Measurements from ENCODE around the gene VANGL2. TPM values are rescaled to one million over a fixed set of nuclear protein-coding genes. Genes with fewer than 3 reads are reported as not detected.

The VANGL2 gene
- total RNA-seq, 2 donors from 2014 or later = 5.8 to 6.3 TPM

GRCh38 chr1:160438317-160438918 is 38.1 kb downstream of the VANGL2 start:
- ATAC-seq = peak; percentile 11
- no peak for DNase-seq
- intact Hi-C loops (cut with DNase I, micrococcal nuclease) = no loop called here

- DNase-seq (no peak), ATAC-seq (no peak)
- intact Hi-C loops (cut with DNase I, micrococcal nuclease) = no loop called here
These were observed 38.6 kb downstream of the VANGL2 start for GRCh38 chr1:160438935-160439334.

- intact Hi-C loops (cut with DNase I, micrococcal nuclease) = no loop called here
- ATAC-seq (no peak), DNase-seq (no peak)
These were observed 39.4 kb downstream of the VANGL2 start for GRCh38 chr1:160439718-160440117.

- intact Hi-C loops (cut with DNase I, micrococcal nuclease) = no loop called here
- no peak for DNase-seq
- no peak for ATAC-seq
These were observed 46.7 kb downstream of the VANGL2 start for GRCh38 chr1:160446945-160447600.

GRCh38 chr1:160449494-160449893 is 49.1 kb downstream of the VANGL2 start:
- ATAC-seq (no peak), DNase-seq (no peak)
- intact Hi-C loops (cut with DNase I, micrococcal nuclease) = no loop called here

GRCh38 chr1:160451119-160451858 is 50.9 kb downstream of the VANGL2 start:
- intact Hi-C loops (cut with DNase I, micrococcal nuclease) = no loop called here
- ATAC-seq (peak; percentile 96), DNase-seq (no peak)

GRCh38 chr1:160451859-160452232 is 51.5 kb downstream of the VANGL2 start:
- intact Hi-C loops (cut with DNase I, micrococcal nuclease) = no loop called here
- ATAC-seq (no peak), DNase-seq (no peak)

GRCh38 chr1:160453443-160453842 is 53.1 kb downstream of the VANGL2 start:
- ATAC-seq (no peak), DNase-seq (no peak)
- intact Hi-C loops (cut with DNase I, micrococcal nuclease) = no loop called here

GRCh38 chr1:160454371-160455152 is 54.2 kb downstream of the VANGL2 start:
- ATAC-seq (no peak), DNase-seq (no peak)
- intact Hi-C loops (cut with DNase I, micrococcal nuclease) = no loop called here

GRCh38 chr1:160455153-160455517 is 54.8 kb downstream of the VANGL2 start:
- ATAC-seq = no peak
- no peak for DNase-seq
- intact Hi-C loops (cut with DNase I, micrococcal nuclease) = no loop called here

GRCh38 chr1:160459056-160459455 is 58.7 kb downstream of the VANGL2 start:
- intact Hi-C loops (cut with DNase I, micrococcal nuclease) = no loop called here
- ATAC-seq (no peak), DNase-seq (no peak)

GRCh38 chr1:160459687-160460086 is 59.3 kb downstream of the VANGL2 start:
- ATAC-seq (no peak), DNase-seq (no peak)
- intact Hi-C loops (cut with DNase I, micrococcal nuclease) = no loop called here

GRCh38 chr1:160460214-160460642 is 59.9 kb downstream of the VANGL2 start:
- ATAC-seq = no peak
- intact Hi-C loops (cut with DNase I, micrococcal nuclease) = no loop called here
- DNase-seq = no peak

GRCh38 chr1:160460683-160461287 is 60.4 kb downstream of the VANGL2 start:
- intact Hi-C loops (cut with DNase I, micrococcal nuclease) = no loop called here
- DNase-seq = no peak
- ATAC-seq = no peak

GRCh38 chr1:160465123-160465522 is 64.8 kb downstream of the VANGL2 start:
- intact Hi-C loops (cut with DNase I, micrococcal nuclease) = no loop called here
- ATAC-seq (no peak), DNase-seq (no peak)

- no peak for DNase-seq
- intact Hi-C loops (cut with DNase I, micrococcal nuclease) = no loop called here
- ATAC-seq = no peak
These were observed 66.6 kb downstream of the VANGL2 start for GRCh38 chr1:160466961-160467360.

- ATAC-seq = no peak
- intact Hi-C loops (cut with DNase I, micrococcal nuclease) = no loop called here
- DNase-seq = no peak
These were observed 67.2 kb downstream of the VANGL2 start for GRCh38 chr1:160467576-160467975.

- ATAC-seq (no peak), DNase-seq (no peak)
- intact Hi-C loops (cut with DNase I, micrococcal nuclease) = no loop called here
These were observed 70.9 kb downstream of the VANGL2 start for GRCh38 chr1:160471253-160471652.

- ATAC-seq (no peak), DNase-seq (no peak)
- intact Hi-C loops (cut with DNase I, micrococcal nuclease) = no loop called here
These were observed 71.7 kb downstream of the VANGL2 start for GRCh38 chr1:160472112-160472511.
